Body of pancreas (tissue), 4 donors: ENCODE results near the gene DNTT.

Experiments
- CTCF ChIP-seq, 7 experiments: fragments of 450-650 bp in 4 of 7; fragments of 200-600 bp in 3 of 7; sonication (generic) in 3 of 7; IDR thresholded peaks; one replicate each; pipeline ENCODE4 v1.5.1; 2016 to 2019; ENCODE audit warnings: antibody characterized with exemption in 7 of 7
- POLR2A ChIP-seq, 3 donors: fragments of 450-650 bp; IDR thresholded peaks; one replicate each; pipeline ENCODE4 v1.6.1; 2016; ENCODE audit warnings: antibody characterized with exemption in 3 of 3, mild to moderate bottlenecking in 2 of 3

GRCh38 chr10:96268341-96268909 lies 35.8 kb upstream of the DNTT start:
- TF ChIP-seq CTCF (IDR thresholded peaks at IDR 0.05), result no peak
- TF ChIP-seq POLR2A (IDR thresholded peaks at IDR 0.05), result no peak
